Breast epithelium (tissue), 3 donors: Measurements from ENCODE around the gene PIR.

Source experiments
- CTCF ChIP-seq, 3 donors: fragments of 450-650 bp; IDR thresholded peaks; one replicate each; pipeline ENCODE4 v1.5.1; 2016 to 2017; ENCODE audit warnings: antibody characterized with exemption in 3 of 3, mild to moderate bottlenecking in 3 of 3, moderate library complexity in 3 of 3
- POLR2AphosphoS5 ChIP-seq, 3 donors: sonication (generic); formaldehyde crosslinking; IDR thresholded peaks; one replicate each; pipeline ENCODE4 v1.6.1; 2017; ENCODE audit warnings: antibody characterized with exemption in 3 of 3

GRCh38 chrX:15438332-15438731 lies 54.8 kb downstream of the PIR start:
- no peak for TF ChIP-seq CTCF (IDR thresholded peaks at IDR 0.05)
- TF ChIP-seq POLR2AphosphoS5 (IDR thresholded peaks at IDR 0.05) = no peak
